Fibroblast of villous mesenchyme (primary cell): Measurements from ENCODE around the gene GGA2. TPM values are rescaled to one million over a fixed set of nuclear protein-coding genes. Genes with fewer than 3 reads are reported as not detected.
A peak's percentile ranks its signal among the peaks of the same experiment; 100 is the strongest.

Experiments used
- DNase-seq: peaks from one replicate; pipeline ENCODE4 v3.0.0-alpha.2; 2010; ENCODE audit warnings: low read depth
- H3K4me3 ChIP-seq: 2 replicates; pipeline ENCODE4 v1.5.1; 2011; ENCODE audit warnings: low read depth, mild to moderate bottlenecking, low read length
- CTCF ChIP-seq: IDR thresholded peaks from 2 replicates; pipeline ENCODE4 v1.5.1; 2012; ENCODE audit warnings: low read depth, mild to moderate bottlenecking, low read length; ENCODE audit not compliant: insufficient read depth
- small RNA-seq: library from RNA; depleted of rRNA; stranded (forward); fragments of <200 nt; gene quantifications from one replicate; pipeline ENCODE3, GENCODE V24; 2012
- total RNA-seq: library from RNA; depleted of rRNA; stranded (reverse); fragments of >200 nt; gene quantifications from 2 replicates; pipeline ENCODE4 v1.2.3, GENCODE V29; 2012

GGA2 gene
- total RNA-seq, 1 donor = 24.2 TPM

GRCh38 chr16:23420011-23420410, 90.3 kb downstream of the GGA2 start:
- peak; percentile 55 for DNase-seq
- TF ChIP-seq CTCF = no peak
- H3K4me3 ChIP-seq = no peak overlapping the region

DNA sequence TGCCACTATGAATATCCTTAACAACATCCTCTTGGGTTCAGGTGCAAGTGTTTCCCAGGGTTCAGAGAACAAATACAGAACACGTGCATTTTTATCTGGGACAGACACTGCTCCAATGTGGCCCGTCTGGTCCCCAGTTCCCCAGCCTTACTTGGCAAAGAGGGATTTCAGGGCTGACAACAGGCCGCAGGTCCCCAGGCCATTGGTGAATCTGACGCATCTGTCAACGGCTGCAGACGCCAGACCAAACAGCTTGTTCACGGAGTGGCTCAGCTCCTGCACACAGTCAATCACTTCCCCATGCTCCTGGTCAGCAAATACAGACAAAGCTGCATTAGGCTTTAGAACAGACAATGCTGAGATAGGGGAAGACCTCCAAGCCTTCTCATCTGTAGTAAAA, 93.5 kb downstream of the GGA2 start:
- no peak overlapping the region for H3K4me3 ChIP-seq
- no peak for TF ChIP-seq CTCF
- DNase-seq = no peak

- no peak overlapping the region for H3K4me3 ChIP-seq
- no peak for DNase-seq
- TF ChIP-seq CTCF = no peak
These were observed 95.6 kb downstream of the GGA2 start for GRCh38 chr16:23414731-23415130.

Small RNA genes lying within 50 kb of the gene (small RNA-seq; reads per million reads assigned to genes)
- gene RF00072 = not detected

Other genes starting within 250 kb of the GGA2 start
- not detected in 2 replicates for gene SCNN1B, start 208.2 kb downstream of the GGA2 start, total RNA-seq
- 23.5 and 29.4 TPM in 2 replicates for gene COG7, start 57.3 kb downstream of the GGA2 start, total RNA-seq
- 36.3 and 38.7 TPM in 2 replicates for gene EARS2, start 46.9 kb upstream of the GGA2 start, total RNA-seq
- gene UBFD1, start 47.2 kb upstream of the GGA2 start, total RNA-seq = 90.8 and 137 TPM in 2 replicates
- 78.9 and 98.4 TPM in 2 replicates for gene NDUFAB1, start 85.8 kb upstream of the GGA2 start, total RNA-seq
- gene PALB2, start 130.8 kb upstream of the GGA2 start, total RNA-seq = 18.0 and 22.0 TPM in 2 replicates
- gene DCTN5, start 131.0 kb upstream of the GGA2 start, total RNA-seq = 31.9 and 47.1 TPM in 2 replicates
- gene PLK1, start 168.4 kb upstream of the GGA2 start, total RNA-seq = 12.6 and 24.6 TPM in 2 replicates
- gene ERN2, start 202.7 kb upstream of the GGA2 start, total RNA-seq = 0.43 TPM in 1 of 2 replicates, not detected in the other
- gene CHP2, start 244.5 kb upstream of the GGA2 start, total RNA-seq = not detected in 2 replicates